A549 (cell line): ENCODE results near the gene PNMA8B.
A peak's percentile ranks its signal among the peaks of the same experiment; 100 is the strongest.

Experiments
- CHD4 ChIP-seq: fragments of 200-600 bp; sonication (generic); IDR thresholded peaks from 2 replicates; pipeline ENCODE4 v1.6.1; 2016; ENCODE audit warnings: antibody characterized with exemption, mild to moderate bottlenecking, borderline replicate concordance
- JUN ChIP-seq, 2 experiments: fragments of >200 bp; sonication (Bioruptor Twin); formaldehyde crosslinking; IDR thresholded peaks; 2 replicates in 1 of 2; 3 replicates in 1 of 2; pipeline ENCODE4 v1.6.1; 2016 to 2017
- KDM5A ChIP-seq: fragments of 200-600 bp; sonication (generic); IDR thresholded peaks from 2 replicates; pipeline ENCODE4 v1.6.1; 2016; ENCODE audit warnings: antibody characterized with exemption, mild to moderate bottlenecking
- NR3C1 ChIP-seq: fragments of >200 bp; sonication (Bioruptor Twin); formaldehyde crosslinking; IDR thresholded peaks from 3 replicates; pipeline ENCODE4 v1.6.1; 2017
- PHF8 ChIP-seq: fragments of 200-600 bp; sonication (generic); IDR thresholded peaks from 2 replicates; pipeline ENCODE4 v1.6.1; 2016; ENCODE audit warnings: low read depth, mild to moderate bottlenecking, antibody characterized with exemption, moderate library complexity, borderline replicate concordance
- POLR2A ChIP-seq: IDR thresholded peaks from 2 replicates; pipeline ENCODE4 v1.6.1; 2012; ENCODE audit warnings: mild to moderate bottlenecking, low read length
- RCOR1 ChIP-seq: fragments of 150-350 bp; IDR thresholded peaks from 2 replicates; pipeline ENCODE4 v1.6.1; 2014; ENCODE audit warnings: antibody characterized with exemption, low read length, low read depth
- SMC3 ChIP-seq: fragments of >200 bp; sonication (Bioruptor Twin); formaldehyde crosslinking; IDR thresholded peaks from 3 replicates; pipeline ENCODE4 v1.6.1; 2018; ENCODE audit warnings: inconsistent platforms
- SREBF2 ChIP-seq: fragments of 450-650 bp; IDR thresholded peaks from 2 replicates; pipeline ENCODE4 v1.6.1; 2014; ENCODE audit warnings: mild to moderate bottlenecking, moderate library complexity
- ZFP36 ChIP-seq: fragments of 450-650 bp; IDR thresholded peaks from 2 replicates; pipeline ENCODE4 v1.6.1; 2014; ENCODE audit warnings: borderline replicate concordance; ENCODE audit not compliant: partially characterized antibody
- TF ChIP-seq, protein P1 (sequence below): fragments of >200 bp; sonication (Bioruptor Twin); formaldehyde crosslinking; IDR thresholded peaks from 3 replicates; pipeline ENCODE4 v1.5.1; 2016
- TF ChIP-seq, protein P2 (sequence below): fragments of 200-600 bp; sonication (generic); IDR thresholded peaks from 2 replicates; pipeline ENCODE4 v1.6.1; 2016; ENCODE audit warnings: antibody characterized with exemption, mild to moderate bottlenecking, moderate library complexity

DNA sequence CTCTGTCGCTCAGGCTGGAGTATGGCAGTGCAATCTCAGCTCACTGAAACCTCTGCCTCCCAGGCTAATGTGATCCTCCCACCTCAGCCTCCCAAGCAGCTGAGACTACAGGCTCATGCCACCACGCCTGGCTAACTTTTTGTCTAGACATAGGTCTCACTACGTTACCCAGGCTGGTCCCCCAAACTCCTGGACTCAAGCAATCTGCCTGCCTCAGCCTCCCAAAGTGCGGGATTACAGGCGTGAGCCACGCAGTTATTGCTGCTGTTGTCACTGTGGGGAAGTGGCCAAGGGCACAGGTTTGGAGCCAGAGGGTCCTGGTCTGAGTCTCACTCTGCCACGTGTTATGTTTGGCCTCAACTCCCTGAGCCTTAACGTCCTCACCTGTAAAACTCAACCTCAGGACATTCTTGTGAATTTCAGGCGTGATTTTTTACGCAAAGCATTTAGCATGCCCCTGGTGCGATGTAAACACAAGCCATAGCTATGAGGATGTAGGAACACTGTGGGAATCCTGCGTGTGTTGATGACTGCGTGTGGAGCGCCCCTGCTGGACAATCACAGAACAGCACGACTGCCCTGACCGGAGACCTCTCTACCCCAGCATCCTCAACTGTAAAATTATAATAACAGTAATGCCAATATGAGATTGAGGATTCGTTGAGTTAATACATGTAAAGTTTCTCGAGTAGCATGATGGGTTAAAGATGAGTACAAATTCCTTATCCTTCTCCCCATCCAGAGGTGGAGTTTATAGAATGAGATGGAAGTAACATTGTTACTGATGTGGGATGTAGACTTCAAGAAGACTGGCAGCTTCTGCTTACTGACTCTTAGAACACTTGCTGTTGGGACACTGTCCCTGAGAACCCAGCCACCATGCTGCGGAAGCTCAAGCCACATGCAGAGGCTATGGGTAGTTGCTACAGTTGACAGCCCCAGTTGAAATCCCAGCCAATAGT lies 41.8 kb upstream of the PNMA8B start:
- TF ChIP-seq ZFP36 (no peak), KDM5A (no peak), SREBF2 (no peak), POLR2A (no peak), SMC3 (no peak), CHD4 (no peak), JUN (IDR thresholded peaks at IDR 0.05) (no peak), RCOR1 (no peak), PHF8 (no peak), NR3C1 (no peak)
- TF ChIP-seq, protein P1, sequence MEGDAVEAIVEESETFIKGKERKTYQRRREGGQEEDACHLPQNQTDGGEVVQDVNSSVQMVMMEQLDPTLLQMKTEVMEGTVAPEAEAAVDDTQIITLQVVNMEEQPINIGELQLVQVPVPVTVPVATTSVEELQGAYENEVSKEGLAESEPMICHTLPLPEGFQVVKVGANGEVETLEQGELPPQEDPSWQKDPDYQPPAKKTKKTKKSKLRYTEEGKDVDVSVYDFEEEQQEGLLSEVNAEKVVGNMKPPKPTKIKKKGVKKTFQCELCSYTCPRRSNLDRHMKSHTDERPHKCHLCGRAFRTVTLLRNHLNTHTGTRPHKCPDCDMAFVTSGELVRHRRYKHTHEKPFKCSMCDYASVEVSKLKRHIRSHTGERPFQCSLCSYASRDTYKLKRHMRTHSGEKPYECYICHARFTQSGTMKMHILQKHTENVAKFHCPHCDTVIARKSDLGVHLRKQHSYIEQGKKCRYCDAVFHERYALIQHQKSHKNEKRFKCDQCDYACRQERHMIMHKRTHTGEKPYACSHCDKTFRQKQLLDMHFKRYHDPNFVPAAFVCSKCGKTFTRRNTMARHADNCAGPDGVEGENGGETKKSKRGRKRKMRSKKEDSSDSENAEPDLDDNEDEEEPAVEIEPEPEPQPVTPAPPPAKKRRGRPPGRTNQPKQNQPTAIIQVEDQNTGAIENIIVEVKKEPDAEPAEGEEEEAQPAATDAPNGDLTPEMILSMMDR, result peak; percentile 77
- TF ChIP-seq, protein P2, sequence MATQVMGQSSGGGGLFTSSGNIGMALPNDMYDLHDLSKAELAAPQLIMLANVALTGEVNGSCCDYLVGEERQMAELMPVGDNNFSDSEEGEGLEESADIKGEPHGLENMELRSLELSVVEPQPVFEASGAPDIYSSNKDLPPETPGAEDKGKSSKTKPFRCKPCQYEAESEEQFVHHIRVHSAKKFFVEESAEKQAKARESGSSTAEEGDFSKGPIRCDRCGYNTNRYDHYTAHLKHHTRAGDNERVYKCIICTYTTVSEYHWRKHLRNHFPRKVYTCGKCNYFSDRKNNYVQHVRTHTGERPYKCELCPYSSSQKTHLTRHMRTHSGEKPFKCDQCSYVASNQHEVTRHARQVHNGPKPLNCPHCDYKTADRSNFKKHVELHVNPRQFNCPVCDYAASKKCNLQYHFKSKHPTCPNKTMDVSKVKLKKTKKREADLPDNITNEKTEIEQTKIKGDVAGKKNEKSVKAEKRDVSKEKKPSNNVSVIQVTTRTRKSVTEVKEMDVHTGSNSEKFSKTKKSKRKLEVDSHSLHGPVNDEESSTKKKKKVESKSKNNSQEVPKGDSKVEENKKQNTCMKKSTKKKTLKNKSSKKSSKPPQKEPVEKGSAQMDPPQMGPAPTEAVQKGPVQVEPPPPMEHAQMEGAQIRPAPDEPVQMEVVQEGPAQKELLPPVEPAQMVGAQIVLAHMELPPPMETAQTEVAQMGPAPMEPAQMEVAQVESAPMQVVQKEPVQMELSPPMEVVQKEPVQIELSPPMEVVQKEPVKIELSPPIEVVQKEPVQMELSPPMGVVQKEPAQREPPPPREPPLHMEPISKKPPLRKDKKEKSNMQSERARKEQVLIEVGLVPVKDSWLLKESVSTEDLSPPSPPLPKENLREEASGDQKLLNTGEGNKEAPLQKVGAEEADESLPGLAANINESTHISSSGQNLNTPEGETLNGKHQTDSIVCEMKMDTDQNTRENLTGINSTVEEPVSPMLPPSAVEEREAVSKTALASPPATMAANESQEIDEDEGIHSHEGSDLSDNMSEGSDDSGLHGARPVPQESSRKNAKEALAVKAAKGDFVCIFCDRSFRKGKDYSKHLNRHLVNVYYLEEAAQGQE, result no peak
